Measurements from ENCODE around the gene APBB2. TPM values are rescaled to one million over a fixed set of nuclear protein-coding genes. Genes with fewer than 3 reads are reported as not detected.
"Not testable (repeated sequence)": the region's sequence is repeated elsewhere in the genome, so short reads cannot be mapped to it uniquely, and the experiment has no call there.

APBB2 gene
- total RNA-seq, 2 donors from 2014 or later, result 55.2 to 70.1 TPM

DNA sequence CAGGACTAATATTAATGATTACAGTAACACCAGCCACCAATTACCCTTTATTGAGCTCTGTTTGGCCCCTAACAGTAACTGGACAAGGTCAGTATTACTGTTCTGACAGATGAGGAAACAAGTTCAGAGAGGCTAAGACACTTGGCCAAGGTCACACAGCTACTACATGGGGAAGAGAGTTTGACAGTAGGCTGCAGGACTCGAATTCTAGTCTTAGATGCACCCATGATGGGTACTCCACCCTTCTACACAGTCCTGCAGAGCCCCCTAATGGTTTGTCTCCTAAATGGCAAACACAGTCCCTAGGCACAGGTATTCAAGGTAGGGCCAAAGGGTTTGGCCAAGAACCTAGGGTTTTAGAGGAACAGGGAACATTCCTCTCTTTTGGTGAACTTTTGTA, 370.6 kb downstream of the APBB2 start:
- no peak for DNase-seq (ENCODE audit: low spot score)
- intact Hi-C loops (cut with DNase I), result no loop called here

DNA sequence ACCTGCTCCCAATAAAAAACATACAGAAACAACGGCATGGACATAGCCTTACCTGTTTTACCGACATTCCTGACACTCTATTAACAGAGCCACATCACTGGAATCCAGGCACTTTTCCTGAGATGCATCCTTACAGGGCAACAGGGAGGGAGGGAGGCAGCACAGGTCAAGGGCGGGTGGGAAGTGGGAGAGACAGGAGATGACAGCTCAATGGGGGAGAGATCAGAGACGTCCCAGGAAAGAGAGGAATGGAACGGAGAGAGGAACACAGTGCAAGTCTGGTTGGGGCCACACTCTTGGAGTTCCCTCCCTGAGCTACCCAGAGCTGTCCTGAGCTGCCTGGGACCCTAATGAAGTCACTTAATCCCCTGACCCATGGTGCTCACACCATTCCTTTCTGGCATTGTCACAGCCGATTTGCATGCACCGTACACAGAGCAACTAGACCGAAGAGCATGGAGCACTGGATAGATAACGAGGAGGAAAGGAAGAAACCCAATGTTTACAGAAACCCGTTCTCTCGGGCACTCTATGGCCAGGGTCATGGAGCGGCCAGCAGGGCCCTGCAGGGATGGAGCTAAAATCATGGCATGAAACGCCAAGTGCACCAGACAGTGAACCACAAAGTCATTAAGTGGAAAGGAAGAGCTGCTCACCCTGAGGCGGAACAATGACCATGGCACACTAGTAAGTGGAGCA, 371.5 kb downstream of the APBB2 start:
- peak; percentile 40 for DNase-seq (ENCODE audit: low spot score)
- intact Hi-C loops (cut with DNase I), result no loop called here

DNA sequence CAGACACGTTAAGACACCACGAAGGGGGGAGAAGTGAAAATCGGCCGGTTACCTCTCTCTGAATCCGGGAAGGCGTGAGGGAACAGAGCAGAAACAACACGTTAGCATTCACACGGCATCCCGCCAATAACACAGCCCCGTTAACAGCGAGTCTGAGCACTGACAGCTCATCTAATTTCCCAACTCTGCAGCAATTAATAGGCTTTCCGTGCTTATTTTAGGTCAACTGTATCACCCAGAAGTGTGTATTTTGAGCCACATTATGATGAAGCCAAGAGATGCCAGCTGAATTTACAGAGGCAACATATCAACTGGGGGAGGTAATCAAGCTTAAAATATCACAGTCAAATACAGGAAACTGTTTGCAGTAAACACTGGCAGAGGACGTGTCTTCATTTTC, 372.0 kb downstream of the APBB2 start:
- peak; percentile 63 for DNase-seq (ENCODE audit: low spot score)
- intact Hi-C loops (cut with DNase I), result no loop called here

DNA sequence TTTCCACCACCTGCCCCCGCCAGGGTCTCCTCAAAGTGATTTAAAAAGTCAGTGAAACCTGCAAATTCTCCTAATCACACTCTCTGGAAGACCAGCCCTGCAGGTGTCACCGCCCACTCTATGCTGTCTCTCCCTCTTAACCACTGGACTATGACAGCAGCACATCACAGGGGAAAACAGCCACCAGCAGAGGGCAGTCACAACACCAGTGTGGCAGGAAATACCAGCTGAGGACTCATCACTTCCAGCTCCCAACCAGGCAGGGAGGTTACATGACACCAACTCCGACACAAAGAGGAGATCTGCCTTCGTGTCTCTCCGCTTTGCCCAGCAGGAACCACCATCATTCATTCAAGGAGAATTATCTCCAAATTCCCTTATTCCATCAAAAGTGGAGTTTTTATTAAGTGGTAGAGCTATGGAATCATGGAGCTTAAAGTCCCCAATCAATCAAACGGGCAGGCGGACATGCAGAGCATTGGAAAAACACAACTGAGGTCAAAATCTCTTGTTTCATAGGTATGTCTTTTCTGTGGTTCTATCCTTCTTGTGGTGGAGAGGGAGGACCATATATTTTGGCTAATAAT, 373.3 kb downstream of the APBB2 start:
- intact Hi-C loops (cut with DNase I), result no loop called here
- peak; percentile 87 for DNase-seq (ENCODE audit: low spot score)

DNA sequence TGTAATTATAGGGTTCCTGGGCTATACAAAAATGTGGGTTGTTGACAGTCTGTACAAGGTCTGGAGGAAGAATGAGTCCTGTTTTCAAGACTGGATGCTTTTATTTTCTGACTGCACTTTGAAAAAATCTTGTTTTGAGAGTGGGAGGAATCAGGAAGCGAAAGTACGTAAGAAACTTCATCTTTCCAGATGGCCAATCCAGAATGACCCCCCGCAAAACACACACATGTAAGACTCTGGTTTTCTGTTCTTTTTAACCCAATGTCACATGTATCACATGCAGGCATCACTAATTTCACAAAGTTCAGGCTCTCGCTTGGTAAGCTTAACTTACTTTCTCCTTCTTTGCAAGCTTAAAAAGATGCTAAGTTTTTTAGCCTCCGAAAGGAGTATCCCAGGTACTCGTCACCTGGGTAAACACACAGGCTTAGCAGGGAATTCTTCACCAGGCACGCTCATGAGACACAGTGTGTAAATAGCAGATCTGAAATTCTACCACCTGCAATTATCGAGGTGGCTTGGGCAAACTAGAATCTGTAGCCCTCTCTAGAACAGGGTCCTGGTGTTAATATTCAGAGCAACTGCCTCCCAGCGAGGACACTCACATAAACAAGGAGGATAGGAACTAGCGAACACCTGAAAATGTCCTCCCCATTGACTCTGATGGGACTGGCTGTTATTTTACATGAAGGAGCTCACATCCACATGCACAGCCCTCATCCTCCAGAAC, 373.9 kb downstream of the APBB2 start:
- intact Hi-C loops (cut with DNase I), result no loop called here

DNA sequence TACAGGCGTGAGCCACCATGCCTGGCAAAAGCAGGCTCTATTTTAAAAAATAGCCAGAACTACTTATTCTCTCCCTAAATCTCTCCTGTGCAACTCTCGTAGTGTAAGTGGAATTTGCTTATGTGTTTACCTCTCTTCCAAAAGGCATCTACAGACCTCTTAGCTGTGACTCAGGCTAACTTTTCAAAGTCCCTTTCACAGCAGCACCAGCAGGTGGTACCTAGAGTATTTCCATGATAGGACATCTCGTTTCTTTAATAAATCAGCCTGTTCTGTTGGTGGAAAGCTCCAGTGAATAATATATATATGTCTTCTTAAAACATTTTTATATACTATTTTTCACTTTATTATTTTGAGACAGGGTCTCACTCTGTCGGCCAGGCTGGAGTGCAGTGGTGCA, 375.6 kb downstream of the APBB2 start:
- intact Hi-C loops (cut with DNase I), result no loop called here
- no peak for DNase-seq (ENCODE audit: low spot score)

More for the DNA sequence above, 373.9 kb downstream of the APBB2 start:
- no peak for DNase-seq (ENCODE audit: low spot score)

DNA sequence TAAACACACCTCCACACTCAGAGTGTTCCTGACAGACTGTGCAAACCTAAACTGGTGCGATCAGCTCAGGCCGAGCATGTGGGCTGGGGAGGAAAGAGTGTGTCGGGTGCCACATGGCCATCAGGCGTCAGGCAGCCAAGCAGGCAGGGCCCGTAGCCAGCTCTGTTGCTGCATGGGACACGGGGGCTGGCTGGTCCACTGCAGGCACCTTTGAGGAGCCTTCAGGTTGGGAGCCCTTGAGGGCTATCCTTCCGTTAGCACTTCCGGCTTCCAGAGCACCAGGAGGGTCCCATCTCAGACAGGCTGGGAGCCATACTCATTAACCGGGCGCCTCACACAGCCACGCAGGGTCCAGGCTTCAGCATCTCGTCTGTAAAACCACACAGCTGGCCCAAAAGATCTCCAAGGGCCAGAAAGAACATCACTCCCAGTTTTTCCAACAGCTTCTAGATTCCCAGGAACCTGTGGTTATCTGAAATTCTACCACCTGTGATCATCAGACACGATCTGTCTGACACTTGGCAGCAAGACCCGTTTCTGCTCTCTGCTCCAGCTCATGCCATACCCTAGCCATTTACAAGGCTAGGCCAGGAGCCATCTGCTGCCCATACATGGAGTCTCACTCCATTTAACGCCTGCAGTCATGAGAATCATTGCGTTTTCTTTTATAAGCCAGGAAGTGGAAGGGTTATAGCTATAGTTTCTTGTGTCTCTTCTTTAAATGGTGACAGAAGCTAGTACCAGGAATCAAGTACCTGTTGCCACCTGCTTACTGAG, 377.1 kb downstream of the APBB2 start:
- intact Hi-C loops (cut with DNase I), result no loop called here
- DNase-seq (ENCODE audit: low spot score), result no peak

DNA sequence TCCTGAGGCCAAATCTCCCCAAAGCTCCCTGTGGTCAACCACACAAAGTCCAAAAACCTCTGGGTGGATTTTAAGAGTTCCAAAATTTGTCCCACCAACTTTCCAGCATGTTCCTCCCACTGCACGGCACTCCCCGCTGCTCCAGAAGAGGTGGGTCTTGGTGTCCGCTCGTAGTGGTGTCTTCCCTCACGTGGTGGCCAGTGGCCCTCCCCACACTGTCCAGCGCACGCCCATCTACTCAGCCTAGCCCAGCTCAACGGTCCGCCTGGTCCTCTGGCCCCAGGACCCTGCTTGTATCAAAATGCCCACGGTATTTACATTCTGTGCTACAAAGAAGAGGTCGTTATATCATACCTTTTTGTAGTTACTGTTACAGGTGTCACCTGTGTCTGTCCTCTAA, 381.1 kb downstream of the APBB2 start:
- intact Hi-C loops (cut with DNase I), result no loop called here
- DNase-seq (ENCODE audit: low spot score), result peak; percentile 68

DNA sequence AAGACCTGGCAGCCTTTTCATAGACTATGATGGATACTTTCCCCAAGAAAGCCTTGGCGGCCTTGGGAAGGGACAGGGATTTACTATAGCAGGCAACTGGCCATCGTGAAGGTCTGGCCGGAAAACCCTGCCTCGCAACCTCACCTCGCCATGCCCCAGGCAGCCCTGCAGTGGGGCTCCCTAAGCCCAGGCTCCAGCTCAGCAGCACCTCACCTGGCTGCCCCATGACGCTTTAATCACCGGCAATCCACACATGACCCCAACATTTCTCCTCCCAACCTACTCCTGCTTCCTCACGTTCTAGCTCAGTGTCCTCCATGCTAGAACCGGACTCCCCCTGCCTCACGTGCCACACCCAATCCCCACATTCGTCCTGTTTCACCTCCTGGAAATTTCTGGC, 382.2 kb downstream of the APBB2 start:
- peak; percentile 54 for DNase-seq (ENCODE audit: low spot score)
- intact Hi-C loops (cut with DNase I), result no loop called here

DNA sequence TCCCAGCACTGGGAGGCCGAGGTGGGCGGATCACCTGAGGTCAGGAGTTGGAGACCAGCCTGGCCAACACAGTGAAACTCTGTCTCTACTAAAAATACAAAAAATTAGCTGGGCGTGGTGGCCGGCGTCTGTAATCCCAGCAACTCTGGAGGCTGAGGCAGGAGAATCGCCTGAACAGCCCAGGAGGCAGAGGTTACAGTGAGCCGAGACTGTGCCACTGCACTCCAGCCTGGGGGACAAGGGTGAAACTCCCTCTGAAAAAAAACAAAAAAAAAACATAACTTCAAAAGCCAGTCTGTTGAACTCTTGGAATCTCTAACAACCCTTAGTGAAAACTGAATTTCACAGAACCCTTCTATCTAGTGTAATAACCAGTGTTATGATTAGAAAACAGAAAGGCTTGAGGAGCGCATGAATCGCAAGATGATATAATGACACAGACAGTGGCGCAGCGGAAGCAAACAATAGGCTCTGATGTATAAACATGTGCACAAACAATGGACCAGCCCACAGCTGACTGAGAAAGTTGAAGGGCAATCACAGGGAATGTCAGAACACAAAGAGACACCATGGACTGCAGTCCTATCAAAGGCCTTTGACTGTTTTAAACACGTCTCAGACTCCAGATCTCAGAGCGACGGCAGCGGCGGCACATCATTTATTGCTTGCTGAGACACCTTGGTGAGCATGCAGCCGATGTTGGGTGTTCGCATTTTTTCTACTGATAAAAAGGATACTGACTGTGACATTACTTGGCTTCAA, 383.0 kb downstream of the APBB2 start:
- intact Hi-C loops (cut with DNase I), result no loop called here
- DNase-seq (ENCODE audit: low spot score), result peak; percentile 58

DNA sequence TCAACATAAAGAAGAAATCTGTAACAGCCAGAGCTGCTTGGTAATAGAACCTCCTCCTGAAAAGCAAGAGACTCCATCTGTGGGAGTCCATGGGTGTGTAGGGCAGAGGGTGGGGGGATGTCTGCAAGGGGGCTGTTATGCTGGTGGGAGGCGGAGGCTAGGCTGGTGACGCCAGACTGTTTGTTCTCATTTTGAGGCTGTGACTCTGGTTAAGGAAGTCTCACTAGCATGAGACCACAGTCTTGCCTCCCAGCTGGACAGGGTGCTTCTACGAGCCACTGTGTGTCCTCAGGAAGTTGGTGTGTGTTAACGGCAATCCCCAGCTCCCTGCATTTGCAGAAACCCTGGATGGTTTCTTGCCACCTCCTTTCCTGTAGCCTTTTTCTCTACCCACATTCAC, 384.8 kb downstream of the APBB2 start:
- DNase-seq (ENCODE audit: low spot score), result peak; percentile 55
- intact Hi-C loops (cut with DNase I), result no loop called here

DNA sequence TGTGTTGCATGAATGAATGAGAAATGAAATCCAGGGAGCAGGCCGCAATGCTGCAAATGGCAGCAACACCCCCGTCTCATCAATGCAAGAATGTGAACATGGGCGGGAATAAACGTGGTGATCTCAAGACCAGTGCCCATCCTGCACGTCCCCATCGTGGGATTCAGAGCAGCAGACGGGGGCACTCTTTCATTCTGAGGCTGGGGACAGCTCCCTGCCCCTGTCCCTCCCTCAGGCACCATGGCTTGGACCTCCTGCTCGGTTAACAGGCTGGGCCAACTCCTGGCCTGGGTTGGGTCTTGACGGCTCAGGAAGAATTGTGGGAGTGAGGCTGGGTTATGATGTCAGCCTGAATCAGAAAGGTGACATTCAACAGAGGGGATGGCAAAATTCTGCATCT, 385.7 kb downstream of the APBB2 start:
- intact Hi-C loops (cut with DNase I), result no loop called here
- DNase-seq (ENCODE audit: low spot score), result no peak

DNA sequence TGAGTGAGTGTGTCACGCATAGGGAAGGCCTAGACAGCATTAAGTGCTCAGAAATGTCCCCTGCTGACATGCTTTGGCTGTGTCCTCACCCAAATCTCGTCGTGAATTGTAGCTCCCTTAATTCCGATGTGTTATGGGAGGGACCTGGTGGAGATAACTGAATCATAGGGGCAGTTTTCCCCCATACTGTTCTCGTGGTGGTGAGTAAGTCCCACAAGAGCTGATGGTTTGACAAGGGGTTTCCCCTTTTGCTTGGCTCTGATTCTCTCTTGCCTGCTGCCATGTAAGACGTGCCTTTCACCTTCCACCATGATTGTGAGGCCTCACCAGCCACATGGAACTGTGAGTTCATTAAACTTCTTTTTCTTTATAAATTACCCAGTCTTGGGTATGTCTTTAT, 386.6 kb downstream of the APBB2 start:
- intact Hi-C loops (cut with DNase I), result no loop called here
- DNase-seq (ENCODE audit: low spot score), result no peak

DNA sequence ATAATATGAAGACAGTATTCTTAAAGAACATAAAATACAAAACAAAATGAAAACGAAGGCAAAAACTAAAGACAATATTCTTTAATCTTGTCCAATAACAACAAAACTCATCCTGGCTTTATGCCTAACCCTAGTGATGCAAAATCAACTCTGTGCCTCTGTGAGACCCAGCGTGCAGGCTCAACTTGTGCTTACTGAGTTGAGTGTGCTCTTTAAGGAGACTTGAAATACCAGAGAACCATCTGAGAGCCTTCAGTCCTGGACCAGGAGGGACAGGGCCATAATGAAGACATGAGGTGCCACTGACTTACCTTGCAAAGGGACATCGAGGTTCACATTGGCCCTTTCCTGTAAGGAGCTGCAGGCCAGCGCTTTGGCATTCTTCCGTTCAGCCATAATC, 387.5 kb downstream of the APBB2 start:
- no peak for DNase-seq (ENCODE audit: low spot score)
- intact Hi-C loops (cut with DNase I), result no loop called here

DNA sequence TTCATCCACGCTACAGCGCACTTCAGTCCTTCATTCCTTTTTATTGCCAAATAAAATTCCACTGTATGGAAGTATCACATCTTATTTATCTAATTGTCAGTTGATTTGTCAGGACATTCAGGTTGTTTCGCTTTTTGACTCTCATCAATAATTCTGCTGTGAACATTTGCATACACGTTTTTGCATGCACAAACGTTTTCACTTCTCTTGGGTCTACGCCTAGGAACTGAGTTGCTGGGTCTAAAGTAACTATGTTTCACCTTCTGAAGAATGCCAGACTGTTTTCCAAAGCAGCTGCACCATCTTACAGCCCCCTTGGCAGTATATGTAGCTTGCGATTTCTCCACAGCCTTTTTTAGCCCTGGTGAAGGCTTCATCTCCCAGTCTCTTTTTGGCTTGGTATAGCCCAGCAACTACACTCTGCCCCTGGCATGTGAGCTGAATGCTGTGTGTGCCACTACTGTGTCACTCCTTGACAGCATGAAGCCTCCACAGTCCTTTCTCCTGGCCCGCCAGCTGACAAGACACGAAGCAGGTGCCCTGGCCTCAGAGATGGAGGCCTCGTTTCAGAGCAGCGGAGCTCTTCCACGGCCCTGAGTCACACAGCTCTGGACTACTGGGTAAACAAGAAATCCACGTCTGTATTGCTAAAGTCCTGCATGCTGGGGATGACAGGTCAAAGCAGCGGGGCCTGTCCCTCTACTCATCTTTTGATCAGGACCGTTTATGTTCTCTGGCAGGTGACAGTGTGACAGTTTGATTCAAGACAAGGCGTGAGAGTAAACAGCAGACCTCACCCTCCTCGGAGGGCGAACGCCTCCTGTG, 389.1 kb downstream of the APBB2 start:
- DNase-seq (ENCODE audit: low spot score), result no peak
- intact Hi-C loops (cut with DNase I), result no loop called here

DNA sequence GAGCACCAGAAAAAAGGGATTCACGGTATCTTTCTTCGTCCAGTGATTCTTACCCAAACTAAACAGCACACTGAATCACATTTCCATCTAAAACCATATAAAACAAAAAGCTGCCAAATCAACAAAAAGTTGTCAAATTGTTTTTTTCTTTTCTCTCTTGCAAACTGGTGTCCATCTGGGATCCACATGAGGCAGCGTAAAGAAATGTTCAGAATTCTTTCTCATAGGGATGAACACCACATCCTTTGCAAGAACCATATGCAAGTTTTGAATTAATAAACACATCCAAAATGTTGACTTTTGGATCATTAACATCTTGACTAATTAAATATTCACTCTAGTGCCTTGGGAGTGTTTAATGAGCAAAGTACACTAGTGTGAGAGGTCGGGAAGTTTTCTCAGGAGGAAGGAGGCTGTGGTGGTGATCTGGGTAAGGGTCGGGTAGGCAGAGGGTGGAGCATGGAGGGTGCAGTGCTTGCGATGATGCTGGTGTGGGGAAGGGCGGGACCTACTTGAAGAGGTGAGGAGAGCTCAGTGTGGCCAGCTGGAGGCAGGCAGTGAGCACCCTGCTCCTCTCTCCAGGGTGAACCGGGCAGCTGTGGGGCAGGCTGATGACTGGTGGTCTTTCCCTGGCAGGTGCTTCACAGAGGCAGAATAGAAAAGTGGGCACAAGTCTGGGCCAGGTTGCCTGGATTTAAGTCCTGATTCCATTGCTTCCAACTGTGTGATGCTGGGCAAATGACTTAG, 391.7 kb downstream of the APBB2 start:
- intact Hi-C loops (cut with DNase I), result no loop called here
- no peak for DNase-seq (ENCODE audit: low spot score)

DNA sequence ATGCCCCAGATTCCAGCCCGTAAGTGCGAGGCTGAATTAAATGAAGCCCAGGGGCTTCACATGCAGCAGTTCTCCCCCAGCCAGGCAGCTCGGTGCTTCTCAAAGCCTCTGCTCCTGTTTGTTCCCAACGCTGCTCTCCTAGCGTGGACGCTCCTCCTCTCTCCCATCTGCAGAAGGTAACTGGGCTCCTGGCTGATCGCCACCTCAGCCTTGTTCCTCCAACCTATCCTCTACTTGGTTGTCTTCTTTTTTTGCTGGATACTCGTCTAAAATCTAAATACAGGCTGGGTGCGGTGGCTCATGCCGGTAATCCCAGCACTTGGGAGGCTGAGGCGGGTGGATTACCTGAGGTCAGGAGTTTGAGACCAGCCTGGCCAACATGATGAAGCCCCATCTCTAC, 394.2 kb downstream of the APBB2 start:
- no peak for DNase-seq (ENCODE audit: low spot score)
- intact Hi-C loops (cut with DNase I), result no loop called here

DNA sequence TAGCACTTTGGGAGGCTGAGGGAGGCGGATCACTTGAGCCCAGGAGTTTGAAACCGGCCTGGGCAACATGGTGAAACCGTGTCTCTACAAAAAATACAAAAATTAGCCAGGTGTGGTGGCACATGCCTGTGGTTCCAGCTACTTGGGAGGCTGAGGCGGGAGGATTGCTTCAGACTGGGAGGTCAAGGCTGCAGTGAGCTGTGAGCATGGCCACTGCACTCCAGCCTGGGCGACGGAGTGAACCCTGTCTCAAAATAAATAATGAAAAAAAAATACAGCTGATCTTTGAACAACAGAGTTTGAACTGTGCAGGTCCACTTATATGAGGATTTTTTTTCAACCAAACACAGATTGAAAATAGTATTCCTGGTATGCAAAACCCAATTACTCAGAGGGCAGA, 397.2 kb downstream of the APBB2 start:
- DNase-seq (ENCODE audit: low spot score); intact Hi-C loops (cut with DNase I): not testable (repeated sequence)

Measured in posterior vena cava (tissue), 2 donors.